Liver (tissue), 9 donors: ENCODE results near the gene HS3ST4. TPM values are rescaled to one million over a fixed set of nuclear protein-coding genes. Genes with fewer than 3 reads are reported as not detected.

Experiments used
- DNase-seq: peaks from one replicate; pipeline ENCODE4 v3.0.0-alpha.2; 2017; ENCODE audit warnings: low spot score
- H3K27ac ChIP-seq, 2 donors: one replicate each; pipeline ENCODE4 v1.7.0; 2013; ENCODE audit warnings: inconsistent platforms in 2 of 2, low read length in 2 of 2, control low read depth in 1 of 2, low read depth in 1 of 2, mild to moderate bottlenecking in 1 of 2
- H3K27me3 ChIP-seq, 4 donors: one replicate each; pipeline versions ENCODE4 v1.6.1 to v1.7.0; 2013; ENCODE audit warnings: low read length in 3 of 4, inconsistent platforms in 1 of 4, mild to moderate bottlenecking in 1 of 4, moderate library complexity in 1 of 4; ENCODE audit not compliant: control insufficient read depth in 4 of 4, insufficient read depth in 4 of 4
- H3K36me3 ChIP-seq, 4 donors: one replicate each; pipeline versions ENCODE4 v1.6.1 to v1.7.0; 2013; ENCODE audit warnings: low read length in 3 of 4, mild to moderate bottlenecking in 3 of 4, low read depth in 1 of 4, moderate library complexity in 1 of 4; ENCODE audit not compliant: control insufficient read depth in 4 of 4, insufficient read depth in 3 of 4
- H3K4me1 ChIP-seq, 4 donors: one replicate each; pipeline versions ENCODE4 v1.6.1 to v1.7.0; 2013; ENCODE audit warnings: low read length in 3 of 4, mild to moderate bottlenecking in 3 of 4, moderate library complexity in 1 of 4; ENCODE audit not compliant: control insufficient read depth in 4 of 4, insufficient read depth in 4 of 4
- H3K4me3 ChIP-seq, 3 donors: one replicate each; pipeline versions ENCODE4 v1.6.1 to v1.7.0; 2013; ENCODE audit warnings: low read length in 3 of 3, control low read depth in 1 of 3, low read depth in 1 of 3, mild to moderate bottlenecking in 1 of 3
- H3K9ac ChIP-seq, 2 donors: one replicate each; pipeline ENCODE4 v1.7.0; 2013; ENCODE audit warnings: low read length in 2 of 2, mild to moderate bottlenecking in 2 of 2, moderate library complexity in 2 of 2, control low read depth in 1 of 2, low read depth in 1 of 2
- H3K9me3 ChIP-seq, 4 donors: one replicate each; pipeline versions ENCODE4 v1.6.1 to v1.7.0; 2013; ENCODE audit warnings: low read length in 3 of 4; ENCODE audit not compliant: control insufficient read depth in 4 of 4
- ATF3 ChIP-seq: IDR thresholded peaks from 2 replicates; pipeline ENCODE4 v1.6.1; 2016; ENCODE audit warnings: antibody characterized with exemption
- CTCF ChIP-seq: fragments of 150-350 bp; IDR thresholded peaks from 2 replicates; pipeline ENCODE4 v1.5.1; 2017; ENCODE audit warnings: improper control_type of control experiment, low read depth, low read length; ENCODE audit not compliant: missing input control
- FOXA1 ChIP-seq: IDR thresholded peaks from 2 replicates; pipeline ENCODE4 v1.6.1; 2016; ENCODE audit warnings: antibody characterized with exemption
- GABPA ChIP-seq, 2 donors: IDR thresholded peaks in 1 of 2; conservative IDR thresholded peaks in 1 of 2; 2 replicates each; pipeline ENCODE4 v1.6.1; 2016; ENCODE audit warnings: antibody characterized with exemption in 2 of 2, mild to moderate bottlenecking in 1 of 2, moderate library complexity in 1 of 2
- HNF4A ChIP-seq, 2 donors: conservative IDR thresholded peaks; 2 replicates each; pipeline ENCODE4 v1.6.1; 2016; ENCODE audit warnings: antibody characterized with exemption in 2 of 2, mild to moderate bottlenecking in 2 of 2
- HNF4G ChIP-seq: IDR thresholded peaks from 2 replicates; pipeline ENCODE4 v1.6.1; 2016; ENCODE audit warnings: antibody characterized with exemption
- JUND ChIP-seq, 2 donors: IDR thresholded peaks; 2 replicates each; pipeline ENCODE4 v1.6.1; 2016; ENCODE audit warnings: antibody characterized with exemption in 2 of 2
- NR2F2 ChIP-seq: IDR thresholded peaks from 2 replicates; pipeline ENCODE4 v1.6.1; 2016; ENCODE audit warnings: antibody characterized with exemption
- RAD21 ChIP-seq, 2 donors: IDR thresholded peaks; 2 replicates each; pipeline ENCODE4 v1.6.1; 2016; ENCODE audit warnings: antibody characterized with exemption in 2 of 2, mild to moderate bottlenecking in 2 of 2
- RXRA ChIP-seq, 2 donors: IDR thresholded peaks; 2 replicates each; pipeline ENCODE4 v1.6.1; 2017 to 2018; ENCODE audit warnings: antibody characterized with exemption in 2 of 2, mild to moderate bottlenecking in 1 of 2
- TAF1 ChIP-seq: conservative IDR thresholded peaks from 2 replicates; pipeline ENCODE4 v1.6.1; 2016; ENCODE audit warnings: antibody characterized with exemption, mild to moderate bottlenecking
- YY1 ChIP-seq: IDR thresholded peaks from 2 replicates; pipeline ENCODE4 v1.6.1; 2016; ENCODE audit warnings: antibody characterized with exemption, mild to moderate bottlenecking
- WGBS: extraction: QIAGEN DNeasy Blood & Tissue Kit; methylation state at CpG from one replicate; pipeline ENCODE4 v1.1.7; 2013; 5-methylcytosine and 5-hydroxymethylcytosine counted together
- polyA plus RNA-seq, 2 donors: library from polyadenylated mRNA; stranded (reverse) in 1 of 2; unstranded in 1 of 2; fragments of 200-250 nt in 1 of 2; fragments of >200 nt in 1 of 2; fragmentation: Nextera tagmentation in 1 of 2; extraction: Ambion mirVana in 1 of 2; gene quantifications; one replicate each; pipeline versions ENCODE4 v1.2.1 to v1.2.3, GENCODE V29; 2013 to 2015
- total RNA-seq, 2 donors: library from RNA; depleted of rRNA; stranded (reverse); fragments of >200 nt; gene quantifications; one replicate each; pipeline ENCODE4 v1.2.3, GENCODE V29; 2014
- TF ChIP-seq, protein P1 (sequence below): IDR thresholded peaks from 2 replicates; pipeline ENCODE4 v1.6.1; 2016; ENCODE audit warnings: antibody characterized with exemption, mild to moderate bottlenecking
- TF ChIP-seq, protein P2 (sequence below): IDR thresholded peaks from 2 replicates; pipeline ENCODE4 v1.6.1; 2016; ENCODE audit warnings: antibody characterized with exemption
- TF ChIP-seq, protein P3 (sequence below): IDR thresholded peaks from 2 replicates; pipeline ENCODE4 v1.6.1; 2016; ENCODE audit warnings: antibody characterized with exemption
- donor health status: healthy.
- donor health status: healthy.
- donor health status: healthy.
- donor health status: healthy.
- donor health status: healthy.

HS3ST4 gene
- total and polyA plus RNA-seq, 4 donors: not detected

- TF ChIP-seq, protein P1, sequence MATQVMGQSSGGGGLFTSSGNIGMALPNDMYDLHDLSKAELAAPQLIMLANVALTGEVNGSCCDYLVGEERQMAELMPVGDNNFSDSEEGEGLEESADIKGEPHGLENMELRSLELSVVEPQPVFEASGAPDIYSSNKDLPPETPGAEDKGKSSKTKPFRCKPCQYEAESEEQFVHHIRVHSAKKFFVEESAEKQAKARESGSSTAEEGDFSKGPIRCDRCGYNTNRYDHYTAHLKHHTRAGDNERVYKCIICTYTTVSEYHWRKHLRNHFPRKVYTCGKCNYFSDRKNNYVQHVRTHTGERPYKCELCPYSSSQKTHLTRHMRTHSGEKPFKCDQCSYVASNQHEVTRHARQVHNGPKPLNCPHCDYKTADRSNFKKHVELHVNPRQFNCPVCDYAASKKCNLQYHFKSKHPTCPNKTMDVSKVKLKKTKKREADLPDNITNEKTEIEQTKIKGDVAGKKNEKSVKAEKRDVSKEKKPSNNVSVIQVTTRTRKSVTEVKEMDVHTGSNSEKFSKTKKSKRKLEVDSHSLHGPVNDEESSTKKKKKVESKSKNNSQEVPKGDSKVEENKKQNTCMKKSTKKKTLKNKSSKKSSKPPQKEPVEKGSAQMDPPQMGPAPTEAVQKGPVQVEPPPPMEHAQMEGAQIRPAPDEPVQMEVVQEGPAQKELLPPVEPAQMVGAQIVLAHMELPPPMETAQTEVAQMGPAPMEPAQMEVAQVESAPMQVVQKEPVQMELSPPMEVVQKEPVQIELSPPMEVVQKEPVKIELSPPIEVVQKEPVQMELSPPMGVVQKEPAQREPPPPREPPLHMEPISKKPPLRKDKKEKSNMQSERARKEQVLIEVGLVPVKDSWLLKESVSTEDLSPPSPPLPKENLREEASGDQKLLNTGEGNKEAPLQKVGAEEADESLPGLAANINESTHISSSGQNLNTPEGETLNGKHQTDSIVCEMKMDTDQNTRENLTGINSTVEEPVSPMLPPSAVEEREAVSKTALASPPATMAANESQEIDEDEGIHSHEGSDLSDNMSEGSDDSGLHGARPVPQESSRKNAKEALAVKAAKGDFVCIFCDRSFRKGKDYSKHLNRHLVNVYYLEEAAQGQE: no peak
- no peak for TF ChIP-seq JUND (IDR thresholded peaks at IDR 0.05)
- TF ChIP-seq GABPA (IDR thresholded peaks at IDR 0.05 in 1 of 2, conservative IDR thresholded peaks at IDR 0.05 in 1 of 2): no peak
- TF ChIP-seq, protein P2, sequence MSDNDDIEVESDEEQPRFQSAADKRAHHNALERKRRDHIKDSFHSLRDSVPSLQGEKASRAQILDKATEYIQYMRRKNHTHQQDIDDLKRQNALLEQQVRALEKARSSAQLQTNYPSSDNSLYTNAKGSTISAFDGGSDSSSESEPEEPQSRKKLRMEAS: no peak
- no peak for TF ChIP-seq HNF4G
- TF ChIP-seq FOXA1: no peak
- H3K9me3 ChIP-seq: peaks cover 0 to 3% (median 0%) of the 10 kb centered on the region in 4 donors
- 80% methylated on average over 4 of the region's 4 CpGs for WGBS
- no peak overlapping the region for H3K4me3 ChIP-seq
- no peaks in the 10 kb centered on the region for H3K4me1 ChIP-seq
- H3K36me3 ChIP-seq: no peaks in the 10 kb centered on the region
- peaks cover 0 to 7% (median 1%) of the 10 kb centered on the region in 4 donors for H3K27me3 ChIP-seq
- DNase-seq: no peak
- no peak overlapping the region for H3K27ac ChIP-seq
- no peak overlapping the region for H3K9ac ChIP-seq
Observed at GRCh38 chr16:25796239-25796638, 104.5 kb downstream of the HS3ST4 start.

DNA sequence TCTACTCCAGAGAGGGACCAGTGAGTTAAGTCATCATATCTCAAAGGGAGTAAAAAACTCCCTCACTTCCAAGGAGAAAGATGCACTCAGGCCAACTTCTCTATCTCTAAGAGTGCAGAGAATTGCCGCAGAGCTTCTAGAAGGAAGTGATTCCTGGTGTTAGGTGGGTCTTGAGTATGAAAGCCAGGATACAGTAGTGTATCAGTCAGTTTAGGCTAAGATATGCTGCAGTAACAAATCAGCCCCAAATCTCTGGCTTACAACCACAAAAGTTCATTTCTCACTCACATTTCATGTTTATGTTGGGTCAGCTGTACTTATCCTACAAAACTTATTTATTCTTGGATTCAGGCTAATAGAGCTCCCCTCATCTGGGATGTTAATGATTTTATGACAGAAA is 106.3 kb downstream of the HS3ST4 start:
- no peak overlapping the region for H3K27ac ChIP-seq
- 87% methylated on average over 1 of the region's 1 CpG for WGBS
- H3K4me3 ChIP-seq: no peak overlapping the region
- peaks cover 0 to 3% (median 0%) of the 10 kb centered on the region in 4 donors for H3K9me3 ChIP-seq
- H3K9ac ChIP-seq: no peak overlapping the region
- peaks cover 0 to 7% (median 0%) of the 10 kb centered on the region in 4 donors for H3K27me3 ChIP-seq
- TF ChIP-seq NR2F2 (no peak), FOXA1 (no peak), CTCF (no peak), HNF4A (conservative IDR thresholded peaks at IDR 0.05) (no peak), GABPA (IDR thresholded peaks at IDR 0.05 in 1 of 2, conservative IDR thresholded peaks at IDR 0.05 in 1 of 2) (no peak), HNF4G (no peak), ATF3 (no peak), YY1 (no peak), TAF1 (no peak), RXRA (IDR thresholded peaks at IDR 0.05) (no peak), RAD21 (IDR thresholded peaks at IDR 0.05) (no peak), JUND (IDR thresholded peaks at IDR 0.05) (no peak)
- TF ChIP-seq, protein P1: no peak
- TF ChIP-seq, protein P2: no peak
- TF ChIP-seq, protein P3, sequence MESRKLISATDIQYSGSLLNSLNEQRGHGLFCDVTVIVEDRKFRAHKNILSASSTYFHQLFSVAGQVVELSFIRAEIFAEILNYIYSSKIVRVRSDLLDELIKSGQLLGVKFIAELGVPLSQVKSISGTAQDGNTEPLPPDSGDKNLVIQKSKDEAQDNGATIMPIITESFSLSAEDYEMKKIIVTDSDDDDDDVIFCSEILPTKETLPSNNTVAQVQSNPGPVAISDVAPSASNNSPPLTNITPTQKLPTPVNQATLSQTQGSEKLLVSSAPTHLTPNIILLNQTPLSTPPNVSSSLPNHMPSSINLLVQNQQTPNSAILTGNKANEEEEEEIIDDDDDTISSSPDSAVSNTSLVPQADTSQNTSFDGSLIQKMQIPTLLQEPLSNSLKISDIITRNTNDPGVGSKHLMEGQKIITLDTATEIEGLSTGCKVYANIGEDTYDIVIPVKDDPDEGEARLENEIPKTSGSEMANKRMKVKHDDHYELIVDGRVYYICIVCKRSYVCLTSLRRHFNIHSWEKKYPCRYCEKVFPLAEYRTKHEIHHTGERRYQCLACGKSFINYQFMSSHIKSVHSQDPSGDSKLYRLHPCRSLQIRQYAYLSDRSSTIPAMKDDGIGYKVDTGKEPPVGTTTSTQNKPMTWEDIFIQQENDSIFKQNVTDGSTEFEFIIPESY: no peak
- no peaks in the 10 kb centered on the region for H3K4me1 ChIP-seq
- DNase-seq: no peak
- no peaks in the 10 kb centered on the region for H3K36me3 ChIP-seq
